PFSK-1 (cell line): Measurements from ENCODE around the gene NUDT1.

Source experiments
- FOXP2 ChIP-seq: optimal IDR thresholded peaks from 2 replicates; pipeline ENCODE3; 2011; ENCODE audit warnings: borderline replicate concordance, control low read depth, inconsistent platforms; ENCODE audit not compliant: insufficient read depth; ENCODE audit errors: extremely low read length, extremely low read depth
- POLR2AphosphoS5 ChIP-seq: IDR thresholded peaks from 2 replicates; pipeline ENCODE4 v1.6.1; 2012; ENCODE audit warnings: low read depth, mild to moderate bottlenecking, control low read depth, low read length, moderate library complexity
- REST ChIP-seq, 2 experiments: IDR thresholded peaks; 2 replicates each; pipeline versions ENCODE4 v1.6.1 to v1.8.0; 2011 to 2012; ENCODE audit warnings: low read depth in 2 of 2, low read length in 2 of 2, control low read depth in 1 of 2, inconsistent platforms in 1 of 2, mild to moderate bottlenecking in 1 of 2, moderate library complexity in 1 of 2; ENCODE audit not compliant: insufficient read depth in 1 of 2
- SIN3A ChIP-seq: IDR thresholded peaks from 2 replicates; pipeline ENCODE4 v1.6.1; 2012; ENCODE audit warnings: mild to moderate bottlenecking, low read length, moderate library complexity, borderline replicate concordance; ENCODE audit not compliant: insufficient read depth
- TAF1 ChIP-seq: IDR thresholded peaks from 2 replicates; pipeline ENCODE4 v1.6.1; 2012; ENCODE audit warnings: low read length, control low read depth, borderline replicate concordance; ENCODE audit not compliant: insufficient read depth

Gene NUDT1

GRCh38 chr7:2201686-2202360 is 40.2 kb upstream of the NUDT1 start:
- no peak for TF ChIP-seq TAF1

GRCh38 chr7:2202361-2202761 is 39.7 kb upstream of the NUDT1 start:
- TF ChIP-seq SIN3A (no peak), FOXP2 (no peak), REST (IDR thresholded peaks at IDR 0.05; ENCODE audit: insufficient read depth in 1 of 2, low read depth in 2 of 2, low read length in 2 of 2) (no peak), POLR2AphosphoS5 (no peak), TAF1 (no peak)

GRCh38 chr7:2202901-2203765 is 38.9 kb upstream of the NUDT1 start:
- no peak for TF ChIP-seq SIN3A
- no peak for TF ChIP-seq POLR2AphosphoS5
- no peak for TF ChIP-seq TAF1
- no peak for TF ChIP-seq REST (IDR thresholded peaks at IDR 0.05; ENCODE audit: insufficient read depth in 1 of 2, low read depth in 2 of 2, low read length in 2 of 2)
- no peak for TF ChIP-seq FOXP2

- TF ChIP-seq SIN3A (no peak), TAF1 (no peak), POLR2AphosphoS5 (no peak), REST (IDR thresholded peaks at IDR 0.05; ENCODE audit: insufficient read depth in 1 of 2, low read depth in 2 of 2, low read length in 2 of 2) (no peak), FOXP2 (no peak)
Measured at GRCh38 chr7:2203766-2204300, 38.2 kb upstream of the NUDT1 start.

- TF ChIP-seq POLR2AphosphoS5 = no peak
- no peak for TF ChIP-seq FOXP2
- TF ChIP-seq REST (IDR thresholded peaks at IDR 0.05; ENCODE audit: insufficient read depth in 1 of 2, low read depth in 2 of 2, low read length in 2 of 2) = no peak
- TF ChIP-seq SIN3A = no peak
- TF ChIP-seq TAF1 = no peak
Measured at GRCh38 chr7:2204446-2204845, 37.6 kb upstream of the NUDT1 start.
